Measurements from ENCODE around the gene PMS1. TPM values are rescaled to one million over a fixed set of nuclear protein-coding genes. Genes with fewer than 3 reads are reported as not detected.

PMS1 gene
- polyA plus RNA-seq, 1 donor (not counting 4 experiments of a cell fraction or from before 2014, with no cell fraction given), result 14.8 TPM

DNA sequence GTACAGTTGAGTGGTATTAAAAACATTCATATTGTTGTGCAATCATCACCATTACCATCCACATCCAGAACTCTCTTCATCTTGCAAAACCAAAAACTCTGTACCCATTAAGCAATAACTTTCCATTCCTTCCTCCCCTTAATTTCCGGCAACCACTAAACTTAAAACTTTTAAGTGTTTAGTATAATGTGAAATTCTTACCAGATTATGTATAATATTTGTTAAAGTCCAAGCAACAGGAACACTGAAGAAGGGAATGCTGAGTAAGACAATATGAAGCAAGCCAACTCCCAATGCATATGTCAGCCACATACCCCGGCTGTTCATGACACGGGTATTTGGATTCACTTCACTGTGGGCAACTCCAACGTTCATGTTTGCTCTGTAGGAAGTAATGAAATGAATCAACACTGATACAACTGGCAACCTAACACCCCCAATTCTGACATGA lies 2.0 kb upstream of the PMS1 start:
- Histone ChIP-seq H3K4me2 (ENCODE audit: control insufficient read depth, extremely low read depth, insufficient read depth, low read depth, low read length) (peak overlapping the region; percentile 47), H3K9me3 (ENCODE audit: control insufficient read depth, low read depth, low read length) (no peaks in the 10 kb centered on the region), H3K9me1 (ENCODE audit: control insufficient read depth, extremely low read depth, insufficient read depth, low read length) (no peaks in the 10 kb centered on the region), H3K27ac (ENCODE audit: control insufficient read depth, insufficient read depth, low read length) (peak overlapping the region; percentile 25), H3K36me3 (ENCODE audit: control insufficient read depth in 2 of 2, extremely low read depth in 1 of 2, insufficient read depth in 2 of 2, low read length in 2 of 2) (peaks cover 4 to 11% of the 10 kb centered on the region in 2 experiments), H3K4me3 (ENCODE audit: control insufficient read depth in 2 of 3, extremely low read depth in 1 of 3, insufficient read depth in 2 of 3, low read depth in 1 of 3, low read length in 3 of 3) (peak overlapping the region in 2 of 3 experiments; percentile 97 to 98), H3K79me2 (ENCODE audit: control insufficient read depth, insufficient read depth, low read length) (peaks cover 59% of the 10 kb centered on the region), H3K4me1 (ENCODE audit: control insufficient read depth, extremely low read depth, insufficient read depth, low read length) (peaks cover 14% of the 10 kb centered on the region), H3K9ac (ENCODE audit: control insufficient read depth, extremely low read depth, insufficient read depth, low read length) (no peak overlapping the region), H4K20me1 (ENCODE audit: control insufficient read depth, extremely low read depth, insufficient read depth, low read length) (no peaks in the 10 kb centered on the region), H3K27me3 (ENCODE audit: control insufficient read depth, extremely low read depth, insufficient read depth, low read length) (no peaks in the 10 kb centered on the region), H2AFZ (ENCODE audit: control insufficient read depth, low read length) (no peak overlapping the region)
- FAIRE-seq (no peak), DNase-seq (ENCODE audit: low read depth, low spot score) (no peak)
- dilution Hi-C loops (cut with MboI; ENCODE audit: extremely low pct_ligation_motif_present, low sequenced_read_pairs), result no loop called here
- no peak for TF ChIP-seq EZH2 (IDR thresholded peaks at IDR 0.05; ENCODE audit: low read length)
- TF ChIP-seq, protein P1, sequence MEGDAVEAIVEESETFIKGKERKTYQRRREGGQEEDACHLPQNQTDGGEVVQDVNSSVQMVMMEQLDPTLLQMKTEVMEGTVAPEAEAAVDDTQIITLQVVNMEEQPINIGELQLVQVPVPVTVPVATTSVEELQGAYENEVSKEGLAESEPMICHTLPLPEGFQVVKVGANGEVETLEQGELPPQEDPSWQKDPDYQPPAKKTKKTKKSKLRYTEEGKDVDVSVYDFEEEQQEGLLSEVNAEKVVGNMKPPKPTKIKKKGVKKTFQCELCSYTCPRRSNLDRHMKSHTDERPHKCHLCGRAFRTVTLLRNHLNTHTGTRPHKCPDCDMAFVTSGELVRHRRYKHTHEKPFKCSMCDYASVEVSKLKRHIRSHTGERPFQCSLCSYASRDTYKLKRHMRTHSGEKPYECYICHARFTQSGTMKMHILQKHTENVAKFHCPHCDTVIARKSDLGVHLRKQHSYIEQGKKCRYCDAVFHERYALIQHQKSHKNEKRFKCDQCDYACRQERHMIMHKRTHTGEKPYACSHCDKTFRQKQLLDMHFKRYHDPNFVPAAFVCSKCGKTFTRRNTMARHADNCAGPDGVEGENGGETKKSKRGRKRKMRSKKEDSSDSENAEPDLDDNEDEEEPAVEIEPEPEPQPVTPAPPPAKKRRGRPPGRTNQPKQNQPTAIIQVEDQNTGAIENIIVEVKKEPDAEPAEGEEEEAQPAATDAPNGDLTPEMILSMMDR (optimal IDR thresholded peaks at IDR 0.05 in 1 of 3, IDR thresholded peaks at IDR 0.05 in 1 of 3, conservative IDR thresholded peaks at IDR 0.05 in 1 of 3; ENCODE audit: extremely low read depth in 1 of 3, insufficient read depth in 2 of 3, low read length in 3 of 3), result no peak

DNA sequence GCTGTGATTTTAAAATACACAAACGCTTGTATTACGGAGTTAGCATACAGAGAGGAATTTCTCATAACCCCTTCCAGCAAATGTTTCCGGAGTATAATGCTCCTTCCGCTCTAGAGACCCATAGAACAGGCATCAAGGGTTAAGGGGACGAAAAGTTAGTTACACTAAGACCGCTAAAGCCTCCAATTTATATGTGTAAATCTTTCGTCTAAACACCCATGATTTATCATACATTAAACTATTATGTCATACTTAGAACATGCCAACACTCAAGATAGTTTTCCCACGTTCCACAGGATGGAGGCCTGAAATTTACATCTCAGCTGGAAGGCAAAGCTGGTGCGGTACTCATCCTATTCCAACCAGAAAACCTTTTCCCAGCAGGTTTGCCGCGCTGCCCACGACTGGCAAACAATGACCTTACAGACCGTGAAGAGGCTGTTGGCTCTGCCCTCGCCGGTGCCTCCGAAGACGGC lies 761 bp upstream of the PMS1 start:
- FAIRE-seq, result no peak
- no peaks in the 10 kb centered on the region for H4K20me1 ChIP-seq (ENCODE audit: control insufficient read depth, extremely low read depth, insufficient read depth, low read length)
- H3K4me2 ChIP-seq (ENCODE audit: control insufficient read depth, extremely low read depth, insufficient read depth, low read depth, low read length), result peak overlapping the region; percentile 47
- H3K79me2 ChIP-seq (ENCODE audit: control insufficient read depth, insufficient read depth, low read length), result peaks cover 68% of the 10 kb centered on the region
- H2AFZ ChIP-seq (ENCODE audit: control insufficient read depth, low read length), result peak overlapping the region; percentile 93
- no peaks in the 10 kb centered on the region for H3K27me3 ChIP-seq (ENCODE audit: control insufficient read depth, extremely low read depth, insufficient read depth, low read length)
- TF ChIP-seq, protein P1 (optimal IDR thresholded peaks at IDR 0.05 in 1 of 3, IDR thresholded peaks at IDR 0.05 in 1 of 3, conservative IDR thresholded peaks at IDR 0.05 in 1 of 3; ENCODE audit: extremely low read depth in 1 of 3, insufficient read depth in 2 of 3, low read length in 3 of 3), result no peak
- no peak for TF ChIP-seq EZH2 (IDR thresholded peaks at IDR 0.05; ENCODE audit: low read length)
- dilution Hi-C loops (cut with MboI; ENCODE audit: extremely low pct_ligation_motif_present, low sequenced_read_pairs), result no loop called here
- H3K27ac ChIP-seq (ENCODE audit: control insufficient read depth, insufficient read depth, low read length), result peak overlapping the region; percentile 87
- peak overlapping the region; percentile 89 to 98 (median 97) for H3K4me3 ChIP-seq (ENCODE audit: control insufficient read depth in 2 of 3, extremely low read depth in 1 of 3, insufficient read depth in 2 of 3, low read depth in 1 of 3, low read length in 3 of 3)
- no peak for DNase-seq (ENCODE audit: low read depth, low spot score)
- peaks cover 14% of the 10 kb centered on the region for H3K4me1 ChIP-seq (ENCODE audit: control insufficient read depth, extremely low read depth, insufficient read depth, low read length)
- no peaks in the 10 kb centered on the region for H3K9me3 ChIP-seq (ENCODE audit: control insufficient read depth, low read depth, low read length)
- no peaks in the 10 kb centered on the region for H3K9me1 ChIP-seq (ENCODE audit: control insufficient read depth, extremely low read depth, insufficient read depth, low read length)
- H3K9ac ChIP-seq (ENCODE audit: control insufficient read depth, extremely low read depth, insufficient read depth, low read length), result peak overlapping the region; percentile 93
- peaks cover 4 to 11% of the 10 kb centered on the region in 2 experiments for H3K36me3 ChIP-seq (ENCODE audit: control insufficient read depth in 2 of 2, extremely low read depth in 1 of 2, insufficient read depth in 2 of 2, low read length in 2 of 2)

All from keratinocyte (primary cell).